Adrenal gland (tissue), 5 donors: Measurements from ENCODE around the gene AREL1.

Source experiments
- POLR2A ChIP-seq, 2 donors: fragments of 450-650 bp; IDR thresholded peaks; one replicate each; pipeline ENCODE4 v1.6.1; 2017; ENCODE audit warnings: antibody characterized with exemption in 2 of 2, mild to moderate bottlenecking in 2 of 2, moderate library complexity in 1 of 2
- TF ChIP-seq, protein P1 (sequence below), 6 experiments: fragments of 450-650 bp in 4 of 6; fragments of 200-600 bp in 2 of 6; sonication (generic) in 1 of 6; IDR thresholded peaks; 1 replicate in 5 of 6; 2 replicates in 1 of 6; pipeline versions ENCODE4 v1.5.1 to v1.8.0; 2016 to 2021; ENCODE audit warnings: antibody characterized with exemption in 6 of 6, mild to moderate bottlenecking in 2 of 6, moderate library complexity in 1 of 6
- donor health status: DM: no; HTN: no; CAD: no.

DNA sequence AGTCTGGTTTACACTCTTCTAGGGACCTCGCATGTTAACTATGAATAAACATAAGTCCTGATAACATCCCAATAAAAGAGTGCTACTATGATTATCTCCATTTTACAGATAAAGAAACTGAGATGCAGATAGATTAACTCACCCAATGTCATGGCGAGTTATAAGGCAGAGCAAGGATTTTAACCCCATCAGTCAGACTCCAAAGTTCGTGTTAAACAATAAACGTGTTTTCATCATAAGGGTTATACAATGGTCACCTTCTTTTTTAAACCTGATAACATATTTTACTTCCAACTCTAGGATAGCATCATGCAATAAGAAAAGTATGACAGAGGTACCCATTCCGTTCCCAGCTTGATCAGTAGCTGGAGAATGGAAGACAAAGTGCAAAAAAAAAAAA lies 1.2 kb downstream of the AREL1 start:
- TF ChIP-seq, protein P1, sequence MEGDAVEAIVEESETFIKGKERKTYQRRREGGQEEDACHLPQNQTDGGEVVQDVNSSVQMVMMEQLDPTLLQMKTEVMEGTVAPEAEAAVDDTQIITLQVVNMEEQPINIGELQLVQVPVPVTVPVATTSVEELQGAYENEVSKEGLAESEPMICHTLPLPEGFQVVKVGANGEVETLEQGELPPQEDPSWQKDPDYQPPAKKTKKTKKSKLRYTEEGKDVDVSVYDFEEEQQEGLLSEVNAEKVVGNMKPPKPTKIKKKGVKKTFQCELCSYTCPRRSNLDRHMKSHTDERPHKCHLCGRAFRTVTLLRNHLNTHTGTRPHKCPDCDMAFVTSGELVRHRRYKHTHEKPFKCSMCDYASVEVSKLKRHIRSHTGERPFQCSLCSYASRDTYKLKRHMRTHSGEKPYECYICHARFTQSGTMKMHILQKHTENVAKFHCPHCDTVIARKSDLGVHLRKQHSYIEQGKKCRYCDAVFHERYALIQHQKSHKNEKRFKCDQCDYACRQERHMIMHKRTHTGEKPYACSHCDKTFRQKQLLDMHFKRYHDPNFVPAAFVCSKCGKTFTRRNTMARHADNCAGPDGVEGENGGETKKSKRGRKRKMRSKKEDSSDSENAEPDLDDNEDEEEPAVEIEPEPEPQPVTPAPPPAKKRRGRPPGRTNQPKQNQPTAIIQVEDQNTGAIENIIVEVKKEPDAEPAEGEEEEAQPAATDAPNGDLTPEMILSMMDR (IDR thresholded peaks at IDR 0.05), result no peak
- no peak for TF ChIP-seq POLR2A (IDR thresholded peaks at IDR 0.05)
